CD14-positive monocyte (primary cell): ENCODE measurements around the gene ERFL. TPM values are rescaled to one million over a fixed set of nuclear protein-coding genes. Genes with fewer than 3 reads are reported as not detected.

Source experiments
- DNase-seq, 3 donors: peaks; one replicate each; pipeline ENCODE4 v3.0.0-alpha.2; 2011 to 2022
- H2AFZ ChIP-seq: 2 replicates; pipeline ENCODE4 v1.6.0; 2012; ENCODE audit warnings: mild to moderate bottlenecking, low read depth, low read length, inconsistent platforms; ENCODE audit not compliant: insufficient read depth, poor library complexity, severe bottlenecking
- H3K27ac ChIP-seq, 2 donors: 1 replicate in 1 of 2; 2 replicates in 1 of 2; pipeline ENCODE4 v1.5.1; 2012 to 2013; ENCODE audit warnings: low read length in 2 of 2, control low read depth in 1 of 2, inconsistent platforms in 1 of 2, low read depth in 1 of 2, mild to moderate bottlenecking in 1 of 2
- H3K27me3 ChIP-seq, 2 donors: one replicate each; pipeline versions ENCODE4 v1.6.0 to v1.6.1; 2011 to 2013; ENCODE audit warnings: low read length in 2 of 2; ENCODE audit not compliant: control insufficient read depth in 2 of 2, insufficient read depth in 2 of 2
- H3K36me3 ChIP-seq, 2 donors: replicated peaks in 1 of 2; 1 replicate in 1 of 2; 2 replicates in 1 of 2; pipeline versions ENCODE4 v1.5.1 to v1.6.1; 2012 to 2013; ENCODE audit warnings: low read length in 2 of 2, control low read depth in 1 of 2, inconsistent platforms in 1 of 2, mild to moderate bottlenecking in 1 of 2; ENCODE audit not compliant: insufficient read depth in 2 of 2, control insufficient read depth in 1 of 2
- H3K4me1 ChIP-seq, 2 donors: 1 replicate in 1 of 2; 2 replicates in 1 of 2; pipeline versions ENCODE4 v1.5.1 to v1.6.1; 2012 to 2013; ENCODE audit warnings: low read length in 2 of 2, control low read depth in 1 of 2, inconsistent platforms in 1 of 2, mild to moderate bottlenecking in 1 of 2, moderate library complexity in 1 of 2; ENCODE audit not compliant: insufficient read depth in 2 of 2, control insufficient read depth in 1 of 2
- H3K4me2 ChIP-seq: replicated peaks from 2 replicates; pipeline ENCODE3; 2012; ENCODE audit warnings: low read length, moderate library complexity, mild to moderate bottlenecking; ENCODE audit not compliant: poor library complexity, severe bottlenecking; ENCODE audit errors: extremely low read depth
- H3K4me3 ChIP-seq, 3 experiments: fragments of 200-600 bp in 1 of 3; sonication (generic) in 1 of 3; replicated peaks in 1 of 3; 1 replicate in 2 of 3; 2 replicates in 1 of 3; pipeline ENCODE4 v1.5.1; 2011 to 2013; ENCODE audit warnings: low read length in 3 of 3, mild to moderate bottlenecking in 3 of 3, control low read depth in 2 of 3, low read depth in 2 of 3, inconsistent platforms in 1 of 3, moderate library complexity in 1 of 3
- H3K79me2 ChIP-seq: 2 replicates; pipeline ENCODE4 v1.6.0; 2012; ENCODE audit warnings: mild to moderate bottlenecking, control low read depth, inconsistent platforms, low read length, moderate library complexity; ENCODE audit not compliant: insufficient read depth
- H3K9ac ChIP-seq: 2 replicates; pipeline ENCODE4 v1.6.0; 2017; ENCODE audit warnings: low read length, mild to moderate bottlenecking; ENCODE audit not compliant: insufficient read depth, poor library complexity, severe bottlenecking
- H3K9me3 ChIP-seq, 2 donors: replicated peaks in 1 of 2; 1 replicate in 1 of 2; 2 replicates in 1 of 2; pipeline versions ENCODE4 v1.5.1 to v1.6.1; 2012 to 2013; ENCODE audit warnings: low read length in 2 of 2, control low read depth in 1 of 2; ENCODE audit not compliant: control insufficient read depth in 1 of 2, insufficient read depth in 1 of 2
- H4K20me1 ChIP-seq: 2 replicates; pipeline ENCODE4 v1.6.0; 2012; ENCODE audit warnings: mild to moderate bottlenecking, low read length, control low read depth, moderate library complexity; ENCODE audit not compliant: insufficient read depth
- H3K27ac Mint-ChIP-seq, 7 donors: one replicate each; pipeline ENCODE4 v1.8.0; 2020; ENCODE audit warnings: mild to moderate bottlenecking in 7 of 7, mixed read lengths in 7 of 7, moderate library complexity in 6 of 7, inconsistent platforms in 2 of 7
- H3K27me3 Mint-ChIP-seq, 3 donors: one replicate each; pipeline ENCODE4 v1.8.0; 2021 to 2022; ENCODE audit warnings: low read depth in 3 of 3, mild to moderate bottlenecking in 3 of 3, mixed read lengths in 3 of 3, moderate library complexity in 3 of 3, inconsistent platforms in 1 of 3
- H3K36me3 Mint-ChIP-seq, 2 donors: one replicate each; pipeline ENCODE4 v1.8.0; 2020; ENCODE audit warnings: mixed read lengths in 2 of 2, inconsistent platforms in 1 of 2, mild to moderate bottlenecking in 1 of 2
- H3K4me1 Mint-ChIP-seq: one replicate; pipeline ENCODE4 v1.8.0; 2020; ENCODE audit warnings: mild to moderate bottlenecking, mixed read lengths
- H3K4me3 Mint-ChIP-seq, 2 donors: one replicate each; pipeline ENCODE4 v1.8.0; 2020; ENCODE audit warnings: mild to moderate bottlenecking in 2 of 2, mixed read lengths in 2 of 2, moderate library complexity in 1 of 2
- H3K9me3 Mint-ChIP-seq, 7 donors: one replicate each; pipeline ENCODE4 v1.8.0; 2020 to 2022; ENCODE audit warnings: mixed read lengths in 7 of 7, mild to moderate bottlenecking in 6 of 7, moderate library complexity in 6 of 7, inconsistent platforms in 2 of 7
- CTCF ChIP-seq: fragments of 200-600 bp; IDR thresholded peaks from one replicate; pipeline ENCODE4 v1.8.0; 2022; ENCODE audit warnings: antibody characterized with exemption, mild to moderate bottlenecking
- WGBS: methylation state at CpG from one replicate; pipeline ENCODE4 v1.1.5; 2013; ENCODE audit warnings: missing lambda C conversion rate; ENCODE audit not compliant: insufficient coverage; 5-methylcytosine and 5-hydroxymethylcytosine counted together
- intact Hi-C, 2 donors: fragments of 100-400 bp; cut with micrococcal nuclease; formaldehyde crosslinking; loops; one replicate each; pipeline versions ENCODE4 v1.15.0 to v1.15.1; 2023
- polyA plus RNA-seq, 3 donors: library from polyadenylated mRNA; depleted of rRNA in 1 of 3; unstranded in 2 of 3; stranded (reverse) in 1 of 3; fragments of 300-500 nt in 2 of 3; fragments of >200 nt in 1 of 3; fragmentation: Illumina TruSeq in 2 of 3; gene quantifications; 1 replicate in 2 of 3; 2 replicates in 1 of 3; pipeline ENCODE4 v1.2.3, GENCODE V29; 2012 to 2021

Gene ERFL
- polyA plus RNA-seq, 3 donors: not detected

- H3K4me1 Mint-ChIP-seq: peaks cover 57% of the 10 kb centered on the region
- Histone ChIP-seq H3K36me3 (peaks cover 59 to 79% of the 10 kb centered on the region in 2 donors), H3K27me3 (no peaks in the 10 kb centered on the region), H4K20me1 (peaks cover 87% of the 10 kb centered on the region), H3K9me3 (no peaks in the 10 kb centered on the region), H3K79me2 (peaks cover 90% of the 10 kb centered on the region), H3K4me3 (no peak overlapping the region), H3K27ac (peak overlapping the region in 1 of 2 donors; percentile 34), H3K4me1 (peaks cover 38 to 39% of the 10 kb centered on the region in 2 donors), H3K4me2 (no peak overlapping the region), H3K9ac (no peak overlapping the region), H2AFZ (no peak overlapping the region)
- peak overlapping the region in 3 of 7 donors; percentile 30 to 63 (median 31) for H3K27ac Mint-ChIP-seq
- 100% methylated on average over 4 of the region's 5 CpGs for WGBS
- H3K27me3 Mint-ChIP-seq: no peaks in the 10 kb centered on the region
- no peaks in the 10 kb centered on the region for H3K9me3 Mint-ChIP-seq
- TF ChIP-seq CTCF: no peak
- peaks cover 51 to 75% of the 10 kb centered on the region in 2 donors for H3K36me3 Mint-ChIP-seq
- DNase-seq: no peak
- H3K4me3 Mint-ChIP-seq: no peak overlapping the region
- intact Hi-C loops: loop anchor here (5.0 kb wide), 1 partner anchor 93 kb away; the partner anchor contains the start of gene RABAC1 (in 2 of the 2)
Observed at GRCh38 chr19:41864374-41864773, 63.9 kb downstream of the ERFL start.

- peaks cover 44 to 65% of the 10 kb centered on the region in 2 donors for H3K36me3 Mint-ChIP-seq
- Histone ChIP-seq H3K4me2 (peak overlapping the region; percentile 33), H4K20me1 (peaks cover 77% of the 10 kb centered on the region), H3K9me3 (no peaks in the 10 kb centered on the region), H2AFZ (no peak overlapping the region), H3K9ac (peak overlapping the region; percentile 36), H3K79me2 (peaks cover 84% of the 10 kb centered on the region), H3K4me3 (peak overlapping the region in 1 of 3 experiments; percentile 19), H3K36me3 (peaks cover 49 to 68% of the 10 kb centered on the region in 2 donors), H3K27me3 (no peaks in the 10 kb centered on the region), H3K27ac (peak overlapping the region in 1 of 2 donors; percentile 90), H3K4me1 (peaks cover 39 to 43% of the 10 kb centered on the region in 2 donors)
- H3K27me3 Mint-ChIP-seq: no peaks in the 10 kb centered on the region
- 61% methylated on average over 9 of the region's 11 CpGs for WGBS
- intact Hi-C loops: loop anchor here (5.0 kb wide), 1 partner anchor 94 kb away; the partner anchor contains the start of gene RABAC1 (in 2 of the 2)
- H3K9me3 Mint-ChIP-seq: no peaks in the 10 kb centered on the region
- DNase-seq: no peak
- H3K27ac Mint-ChIP-seq: peak overlapping the region in 5 of 7 donors; percentile 25 to 68 (median 52)
- H3K4me1 Mint-ChIP-seq: peaks cover 58% of the 10 kb centered on the region
- no peak for TF ChIP-seq CTCF
- H3K4me3 Mint-ChIP-seq: peak overlapping the region; percentile 34 to 42
Observed at GRCh38 chr19:41863209-41863931, 64.9 kb downstream of the ERFL start.
